SK-N-MC (cell line): ENCODE results near the gene SERPIND1.

ENCODE experiments used
- EZH2 ChIP-seq: fragments of 200-600 bp; sonication (generic); IDR thresholded peaks from one replicate; pipeline ENCODE4 v1.6.1; 2017; ENCODE audit warnings: antibody characterized with exemption
- POLR2AphosphoS5 ChIP-seq: IDR thresholded peaks from 2 replicates; pipeline ENCODE4 v1.6.1; 2012; ENCODE audit warnings: mild to moderate bottlenecking, low read depth, low read length, borderline replicate concordance

GRCh38 chr22:20779818-20780158 lies 5.9 kb downstream of the SERPIND1 start:
- TF ChIP-seq EZH2 (no peak), POLR2AphosphoS5 (no peak)
